Hepatocyte (in vitro differentiated cells): Measurements from ENCODE around the gene CD8B2.
"Not testable (repeated sequence)": the region's sequence is repeated elsewhere in the genome, so short reads cannot be mapped to it uniquely, and the experiment has no call there.

Source experiments
- EZH2 ChIP-seq: fragments of 200-600 bp; sonication (generic); IDR thresholded peaks from 2 replicates; pipeline ENCODE4 v1.6.1; 2016; ENCODE audit warnings: antibody characterized with exemption, mild to moderate bottlenecking, borderline replicate concordance
- TF ChIP-seq, protein P1 (sequence below): fragments of 200-600 bp; sonication (generic); IDR thresholded peaks from 2 replicates; pipeline ENCODE4 v1.5.1; 2016; ENCODE audit warnings: antibody characterized with exemption, mild to moderate bottlenecking; ENCODE audit not compliant: poor library complexity

- TF ChIP-seq, protein P1, sequence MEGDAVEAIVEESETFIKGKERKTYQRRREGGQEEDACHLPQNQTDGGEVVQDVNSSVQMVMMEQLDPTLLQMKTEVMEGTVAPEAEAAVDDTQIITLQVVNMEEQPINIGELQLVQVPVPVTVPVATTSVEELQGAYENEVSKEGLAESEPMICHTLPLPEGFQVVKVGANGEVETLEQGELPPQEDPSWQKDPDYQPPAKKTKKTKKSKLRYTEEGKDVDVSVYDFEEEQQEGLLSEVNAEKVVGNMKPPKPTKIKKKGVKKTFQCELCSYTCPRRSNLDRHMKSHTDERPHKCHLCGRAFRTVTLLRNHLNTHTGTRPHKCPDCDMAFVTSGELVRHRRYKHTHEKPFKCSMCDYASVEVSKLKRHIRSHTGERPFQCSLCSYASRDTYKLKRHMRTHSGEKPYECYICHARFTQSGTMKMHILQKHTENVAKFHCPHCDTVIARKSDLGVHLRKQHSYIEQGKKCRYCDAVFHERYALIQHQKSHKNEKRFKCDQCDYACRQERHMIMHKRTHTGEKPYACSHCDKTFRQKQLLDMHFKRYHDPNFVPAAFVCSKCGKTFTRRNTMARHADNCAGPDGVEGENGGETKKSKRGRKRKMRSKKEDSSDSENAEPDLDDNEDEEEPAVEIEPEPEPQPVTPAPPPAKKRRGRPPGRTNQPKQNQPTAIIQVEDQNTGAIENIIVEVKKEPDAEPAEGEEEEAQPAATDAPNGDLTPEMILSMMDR, result not testable (repeated sequence)
- TF ChIP-seq EZH2, result not testable (repeated sequence)
Measured at GRCh38 chr2:106506002-106506687, 19.0 kb downstream of the CD8B2 start.
